Left ventricle myocardium inferior (tissue), 1 donor: ENCODE data around the gene ADD2. TPM values are rescaled to one million over a fixed set of nuclear protein-coding genes. Genes with fewer than 3 reads are reported as not detected.

Source experiments
- DNase-seq: peaks from one replicate; pipeline ENCODE4 v3.0.0-alpha.2; 2020
- H3K27ac ChIP-seq: fragments of 200-600 bp; replicated peaks from 2 replicates; pipeline ENCODE4 v1.8.0; 2021
- H3K27me3 ChIP-seq: fragments of 200-600 bp; 2 replicates; pipeline ENCODE4 v1.8.0; 2021; ENCODE audit warnings: low read depth
- H3K36me3 ChIP-seq: fragments of 200-600 bp; 2 replicates; pipeline ENCODE4 v1.8.0; 2021
- H3K4me1 ChIP-seq: fragments of 200-600 bp; 2 replicates; pipeline ENCODE4 v1.8.0; 2021
- H3K4me3 ChIP-seq: fragments of 200-600 bp; 2 replicates; pipeline ENCODE4 v1.8.0; 2021; ENCODE audit warnings: mild to moderate bottlenecking, moderate library complexity
- H3K9me3 ChIP-seq: fragments of 200-600 bp; replicated peaks from 2 replicates; pipeline ENCODE4 v1.8.0; 2021
- CTCF ChIP-seq: fragments of 200-600 bp; IDR thresholded peaks from 2 replicates; pipeline ENCODE4 v1.8.0; 2021; ENCODE audit warnings: antibody characterized with exemption, mild to moderate bottlenecking, borderline replicate concordance
- intact Hi-C: fragments of 100-400 bp; cut with micrococcal nuclease; formaldehyde crosslinking; loops from one replicate; pipeline ENCODE4 v1.11.0; 2022
- total RNA-seq: library from RNA; stranded (reverse); fragmentation: NEBNext Ultra II Directional; extraction: Animal tissue kit (Norgen Biotek cat#: 25700); gene quantifications from one replicate; pipeline ENCODE4 v1.2.1, GENCODE V29; 2021
- donor health status: DM: no; HTN: yes; CAD: no; lungs with severe emphysema.

The ADD2 gene
- total RNA-seq, 1 donor from 2014 or later: 2.7 TPM

DNA sequence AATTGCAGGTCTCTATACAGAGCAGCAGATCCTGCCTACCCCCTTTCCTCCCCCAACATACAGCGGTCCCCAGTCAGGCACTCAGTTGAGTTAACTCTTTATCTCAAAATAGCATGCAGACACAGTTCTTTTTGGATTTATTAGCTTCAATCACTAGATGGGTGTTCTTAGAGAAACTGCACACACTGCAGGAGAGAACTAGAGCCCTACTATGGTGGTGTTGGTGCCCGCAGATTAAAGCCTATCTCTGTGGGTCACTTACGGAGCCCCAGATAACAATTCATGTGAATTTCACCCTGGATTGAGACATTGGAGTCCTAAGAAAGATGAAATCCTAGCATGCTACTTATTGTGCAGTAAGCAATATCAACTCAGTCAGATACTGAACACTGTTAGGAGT, 11.9 kb downstream of the ADD2 start:
- Histone ChIP-seq H3K27ac (no peak overlapping the region), H3K4me1 (no peaks in the 10 kb centered on the region), H3K27me3 (peaks cover 68% of the 10 kb centered on the region), H3K36me3 (no peaks in the 10 kb centered on the region), H3K9me3 (no peaks in the 10 kb centered on the region), H3K4me3 (no peak overlapping the region)
- no peak for TF ChIP-seq CTCF
- DNase-seq: no peak
- intact Hi-C loops: no loop called here

DNA sequence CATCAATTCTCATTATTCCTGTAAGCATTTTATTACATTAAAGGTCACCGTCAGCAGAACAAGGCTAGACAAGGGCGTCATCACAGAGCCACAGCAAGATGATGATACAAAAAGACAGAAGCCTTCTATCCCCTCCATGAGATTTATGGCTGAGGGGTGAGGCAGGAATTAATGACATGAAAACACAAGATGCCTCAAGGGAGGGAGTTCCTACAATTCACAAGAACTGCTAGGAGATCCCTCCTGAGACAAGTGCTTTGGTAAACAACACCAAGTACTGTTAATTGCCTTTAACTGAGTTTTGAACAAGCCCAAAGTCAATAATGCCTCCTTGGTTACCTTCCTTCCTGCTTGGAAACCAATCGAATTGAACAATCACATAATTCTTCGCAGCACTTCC, 14.1 kb downstream of the ADD2 start:
- no peaks in the 10 kb centered on the region for H3K36me3 ChIP-seq
- no peak for TF ChIP-seq CTCF
- H3K4me1 ChIP-seq: no peaks in the 10 kb centered on the region
- H3K9me3 ChIP-seq: no peaks in the 10 kb centered on the region
- H3K27ac ChIP-seq: no peak overlapping the region
- H3K27me3 ChIP-seq: peaks cover 74% of the 10 kb centered on the region
- no peak for DNase-seq
- H3K4me3 ChIP-seq: no peak overlapping the region
- intact Hi-C loops: no loop called here

DNA sequence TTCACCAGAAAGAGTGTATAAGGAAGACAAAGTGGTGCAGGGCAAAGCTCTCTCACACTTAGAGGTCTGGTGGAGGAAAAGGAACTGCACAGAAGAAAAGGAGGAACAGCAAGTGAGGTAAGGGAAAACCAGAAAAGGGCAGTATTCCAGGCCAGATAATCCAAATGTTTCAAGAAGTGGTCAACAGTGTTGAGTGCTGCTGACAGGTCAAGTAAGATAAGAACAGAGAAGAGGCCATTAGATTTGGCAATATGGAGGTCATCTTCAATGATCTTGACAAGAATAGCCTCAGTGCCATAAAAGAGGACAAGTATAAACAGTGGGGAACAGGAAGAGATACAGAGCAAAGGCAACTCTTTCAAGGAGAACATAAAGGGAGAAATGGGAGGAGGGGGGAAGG, 15.0 kb downstream of the ADD2 start:
- TF ChIP-seq CTCF: no peak
- no peak overlapping the region for H3K27ac ChIP-seq
- H3K4me3 ChIP-seq: no peak overlapping the region
- no peaks in the 10 kb centered on the region for H3K36me3 ChIP-seq
- H3K9me3 ChIP-seq: no peaks in the 10 kb centered on the region
- no peaks in the 10 kb centered on the region for H3K4me1 ChIP-seq
- intact Hi-C loops: no loop called here
- DNase-seq: no peak
- H3K27me3 ChIP-seq: peaks cover 73% of the 10 kb centered on the region

GRCh38 chr2:70752396-70752795, 15.6 kb downstream of the ADD2 start:
- no peak for DNase-seq
- Histone ChIP-seq H3K4me3 (no peak overlapping the region), H3K9me3 (no peaks in the 10 kb centered on the region), H3K36me3 (no peaks in the 10 kb centered on the region), H3K27me3 (peaks cover 68% of the 10 kb centered on the region), H3K27ac (no peak overlapping the region), H3K4me1 (no peaks in the 10 kb centered on the region)
- TF ChIP-seq CTCF: no peak
- intact Hi-C loops: no loop called here

DNA sequence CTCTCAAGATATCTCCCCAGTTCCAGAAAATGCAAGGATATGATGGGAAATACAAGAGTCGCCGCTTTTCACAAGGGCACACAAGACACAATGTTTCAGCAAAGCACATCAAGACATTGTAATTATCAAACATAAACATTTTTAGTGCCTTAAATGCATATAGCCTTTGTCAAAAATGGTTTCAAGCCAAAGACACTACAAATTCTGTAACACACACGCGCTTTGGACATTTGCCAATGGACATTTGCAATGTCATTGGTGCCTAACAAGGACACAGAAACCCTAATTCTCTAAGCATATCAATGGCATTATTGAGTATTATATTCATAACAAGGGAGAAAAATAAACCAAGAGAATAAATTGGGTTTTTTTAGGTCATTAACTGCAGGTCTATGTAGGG, 16.1 kb downstream of the ADD2 start:
- Histone ChIP-seq H3K4me1 (no peaks in the 10 kb centered on the region), H3K27me3 (peaks cover 63% of the 10 kb centered on the region), H3K9me3 (no peaks in the 10 kb centered on the region), H3K27ac (no peak overlapping the region), H3K36me3 (no peaks in the 10 kb centered on the region), H3K4me3 (no peak overlapping the region)
- DNase-seq: no peak
- no peak for TF ChIP-seq CTCF
- intact Hi-C loops: no loop called here

- H3K27me3 ChIP-seq: peaks cover 47% of the 10 kb centered on the region
- H3K27ac ChIP-seq: no peak overlapping the region
- H3K9me3 ChIP-seq: no peaks in the 10 kb centered on the region
- intact Hi-C loops: no loop called here
- no peak for TF ChIP-seq CTCF
- no peaks in the 10 kb centered on the region for H3K4me1 ChIP-seq
- DNase-seq: no peak
- no peaks in the 10 kb centered on the region for H3K36me3 ChIP-seq
- no peak overlapping the region for H3K4me3 ChIP-seq
These were observed 17.7 kb downstream of the ADD2 start for GRCh38 chr2:70750320-70750719.
